ENCODE results near the gene C15orf62.

DNA sequence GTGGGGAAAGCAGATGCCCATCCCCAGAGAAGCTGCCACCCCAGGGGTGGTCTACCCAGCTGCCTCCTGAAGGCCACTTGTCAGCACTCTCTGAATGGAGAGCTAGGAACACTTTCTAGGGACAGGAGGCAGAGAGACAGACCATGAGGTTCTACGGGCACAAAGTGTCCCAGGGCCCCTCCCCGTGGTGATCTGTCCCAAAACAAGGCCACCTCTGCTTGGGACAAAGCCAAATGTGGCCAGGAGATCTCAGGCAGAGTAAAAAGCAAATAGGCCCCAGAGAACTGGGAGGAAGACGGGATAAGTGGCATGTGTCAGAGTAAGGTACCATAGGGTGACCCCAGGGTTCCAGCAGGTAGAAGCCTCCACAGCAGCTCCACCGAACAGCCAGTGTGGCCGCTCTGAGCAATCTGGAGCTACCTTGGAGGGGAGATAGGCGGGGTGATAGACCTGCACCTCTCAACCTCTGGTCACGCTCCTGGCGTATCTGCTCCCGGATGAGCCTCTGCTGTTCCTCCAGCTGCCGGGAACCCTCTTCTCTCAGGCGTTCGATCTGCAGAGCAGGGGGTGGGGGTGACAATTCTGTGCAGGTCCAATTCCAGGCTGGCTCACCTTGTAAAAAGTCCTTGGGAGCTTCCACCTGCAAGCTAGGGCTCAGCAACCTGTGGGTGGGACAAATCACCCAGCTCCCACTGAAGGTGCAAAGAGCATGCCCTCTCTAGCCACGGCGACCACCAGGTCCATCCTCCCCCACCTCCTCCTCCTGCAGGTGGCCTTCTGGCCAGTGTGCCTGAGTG is 6.2 kb downstream of the C15orf62 start:
- TF ChIP-seq, protein P1, sequence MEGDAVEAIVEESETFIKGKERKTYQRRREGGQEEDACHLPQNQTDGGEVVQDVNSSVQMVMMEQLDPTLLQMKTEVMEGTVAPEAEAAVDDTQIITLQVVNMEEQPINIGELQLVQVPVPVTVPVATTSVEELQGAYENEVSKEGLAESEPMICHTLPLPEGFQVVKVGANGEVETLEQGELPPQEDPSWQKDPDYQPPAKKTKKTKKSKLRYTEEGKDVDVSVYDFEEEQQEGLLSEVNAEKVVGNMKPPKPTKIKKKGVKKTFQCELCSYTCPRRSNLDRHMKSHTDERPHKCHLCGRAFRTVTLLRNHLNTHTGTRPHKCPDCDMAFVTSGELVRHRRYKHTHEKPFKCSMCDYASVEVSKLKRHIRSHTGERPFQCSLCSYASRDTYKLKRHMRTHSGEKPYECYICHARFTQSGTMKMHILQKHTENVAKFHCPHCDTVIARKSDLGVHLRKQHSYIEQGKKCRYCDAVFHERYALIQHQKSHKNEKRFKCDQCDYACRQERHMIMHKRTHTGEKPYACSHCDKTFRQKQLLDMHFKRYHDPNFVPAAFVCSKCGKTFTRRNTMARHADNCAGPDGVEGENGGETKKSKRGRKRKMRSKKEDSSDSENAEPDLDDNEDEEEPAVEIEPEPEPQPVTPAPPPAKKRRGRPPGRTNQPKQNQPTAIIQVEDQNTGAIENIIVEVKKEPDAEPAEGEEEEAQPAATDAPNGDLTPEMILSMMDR (tag by site-specific recombination; IDR thresholded peaks at IDR 0.05) = no peak
- TF ChIP-seq, protein P2, sequence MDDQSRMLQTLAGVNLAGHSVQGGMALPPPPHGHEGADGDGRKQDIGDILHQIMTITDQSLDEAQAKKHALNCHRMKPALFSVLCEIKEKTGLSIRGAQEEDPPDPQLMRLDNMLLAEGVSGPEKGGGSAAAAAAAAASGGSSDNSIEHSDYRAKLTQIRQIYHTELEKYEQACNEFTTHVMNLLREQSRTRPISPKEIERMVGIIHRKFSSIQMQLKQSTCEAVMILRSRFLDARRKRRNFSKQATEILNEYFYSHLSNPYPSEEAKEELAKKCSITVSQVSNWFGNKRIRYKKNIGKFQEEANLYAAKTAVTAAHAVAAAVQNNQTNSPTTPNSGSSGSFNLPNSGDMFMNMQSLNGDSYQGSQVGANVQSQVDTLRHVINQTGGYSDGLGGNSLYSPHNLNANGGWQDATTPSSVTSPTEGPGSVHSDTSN (CRISPR knock-in tag; IDR thresholded peaks at IDR 0.05) = no peak
- TF ChIP-seq ZNF776 (tag by site-specific recombination; IDR thresholded peaks at IDR 0.05; ENCODE audit: borderline replicate concordance) (no peak), ZNF214 (tag by site-specific recombination; IDR thresholded peaks at IDR 0.05; ENCODE audit: borderline replicate concordance) (no peak), ZNF658 (tag by site-specific recombination; IDR thresholded peaks at IDR 0.05) (no peak), ZNF274 (IDR thresholded peaks at IDR 0.05; ENCODE audit: low read length) (no peak), ZNF274 (tag by site-specific recombination; IDR thresholded peaks at IDR 0.05; ENCODE audit: borderline replicate concordance) (no peak), ZNF555 (tag by site-specific recombination; conservative IDR thresholded peaks at IDR 0.05) (no peak), ZFP41 (tag by site-specific recombination; IDR thresholded peaks at IDR 0.05; ENCODE audit: borderline replicate concordance) (no peak), ZSCAN30 (tag by site-specific recombination; IDR thresholded peaks at IDR 0.05) (no peak), SP2 (tag by site-specific recombination; IDR thresholded peaks at IDR 0.05) (no peak), ZBTB1 (tag by site-specific recombination; IDR thresholded peaks at IDR 0.05) (no peak)
- TF ChIP-seq, protein P3, sequence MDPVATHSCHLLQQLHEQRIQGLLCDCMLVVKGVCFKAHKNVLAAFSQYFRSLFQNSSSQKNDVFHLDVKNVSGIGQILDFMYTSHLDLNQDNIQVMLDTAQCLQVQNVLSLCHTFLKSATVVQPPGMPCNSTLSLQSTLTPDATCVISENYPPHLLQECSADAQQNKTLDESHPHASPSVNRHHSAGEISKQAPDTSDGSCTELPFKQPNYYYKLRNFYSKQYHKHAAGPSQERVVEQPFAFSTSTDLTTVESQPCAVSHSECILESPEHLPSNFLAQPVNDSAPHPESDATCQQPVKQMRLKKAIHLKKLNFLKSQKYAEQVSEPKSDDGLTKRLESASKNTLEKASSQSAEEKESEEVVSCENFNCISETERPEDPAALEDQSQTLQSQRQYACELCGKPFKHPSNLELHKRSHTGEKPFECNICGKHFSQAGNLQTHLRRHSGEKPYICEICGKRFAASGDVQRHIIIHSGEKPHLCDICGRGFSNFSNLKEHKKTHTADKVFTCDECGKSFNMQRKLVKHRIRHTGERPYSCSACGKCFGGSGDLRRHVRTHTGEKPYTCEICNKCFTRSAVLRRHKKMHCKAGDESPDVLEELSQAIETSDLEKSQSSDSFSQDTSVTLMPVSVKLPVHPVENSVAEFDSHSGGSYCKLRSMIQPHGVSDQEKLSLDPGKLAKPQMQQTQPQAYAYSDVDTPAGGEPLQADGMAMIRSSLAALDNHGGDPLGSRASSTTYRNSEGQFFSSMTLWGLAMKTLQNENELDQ (tag by site-specific recombination; IDR thresholded peaks at IDR 0.05; ENCODE audit: low read depth) = no peak

Measured in HEK293 (cell line).